Spleen (tissue), 11 donors: Measurements from ENCODE around the gene PRKG1. TPM values are rescaled to one million over a fixed set of nuclear protein-coding genes. Genes with fewer than 3 reads are reported as not detected.

Experiments
- DNase-seq: peaks from one replicate; pipeline ENCODE4 v3.0.0-alpha.2; 2020
- H3K27ac ChIP-seq, 8 donors: fragments of 200-600 bp; sonication (generic) in 7 of 8; 1 replicate in 4 of 8; 2 replicates in 4 of 8; pipeline versions ENCODE4 v1.5.0 to v1.8.0; 2016 to 2021; ENCODE audit warnings: inconsistent platforms in 4 of 8, mild to moderate bottlenecking in 4 of 8, moderate library complexity in 1 of 8
- H3K27me3 ChIP-seq, 7 donors: fragments of 200-600 bp; sonication (generic) in 6 of 7; replicated peaks in 1 of 7; 1 replicate in 4 of 7; 2 replicates in 3 of 7; pipeline versions ENCODE4 v1.5.0 to v1.8.0; 2016 to 2021; ENCODE audit warnings: inconsistent platforms in 3 of 7, mild to moderate bottlenecking in 1 of 7
- H3K36me3 ChIP-seq, 6 donors: fragments of 200-600 bp; sonication (generic) in 5 of 6; 1 replicate in 4 of 6; 2 replicates in 2 of 6; pipeline versions ENCODE4 v1.5.0 to v1.8.0; 2016 to 2021; ENCODE audit warnings: inconsistent platforms in 2 of 6
- H3K4me1 ChIP-seq, 6 donors: fragments of 200-600 bp; sonication (generic) in 5 of 6; 1 replicate in 3 of 6; 2 replicates in 3 of 6; pipeline versions ENCODE4 v1.5.0 to v1.8.0; 2016 to 2021; ENCODE audit warnings: inconsistent platforms in 3 of 6
- H3K4me3 ChIP-seq, 8 donors: fragments of 200-600 bp; sonication (generic) in 7 of 8; 1 replicate in 4 of 8; 2 replicates in 4 of 8; pipeline versions ENCODE4 v1.5.0 to v1.8.0; 2016 to 2021; ENCODE audit warnings: inconsistent platforms in 4 of 8, mild to moderate bottlenecking in 4 of 8, moderate library complexity in 2 of 8
- H3K9me3 ChIP-seq, 8 donors: fragments of 200-600 bp; sonication (generic) in 7 of 8; 1 replicate in 4 of 8; 2 replicates in 4 of 8; pipeline versions ENCODE4 v1.5.0 to v1.8.0; 2016 to 2021; ENCODE audit warnings: inconsistent platforms in 4 of 8
- POLR2A ChIP-seq, 3 donors: fragments of 450-650 bp; IDR thresholded peaks; one replicate each; pipeline ENCODE4 v1.5.1; 2017; ENCODE audit warnings: antibody characterized with exemption in 3 of 3, mild to moderate bottlenecking in 1 of 3
- POLR2AphosphoS5 ChIP-seq, 3 donors: sonication (generic); formaldehyde crosslinking; IDR thresholded peaks; one replicate each; pipeline ENCODE4 v1.5.1; 2017; ENCODE audit warnings: antibody characterized with exemption in 3 of 3
- WGBS, 5 donors: extraction: QIAGEN DNeasy Blood & Tissue Kit in 3 of 5; methylation state at CpG; one replicate each; pipeline versions ENCODE4 v1.1.5 to v1.1.7; 2013 to 2018; 5-methylcytosine and 5-hydroxymethylcytosine counted together
- intact Hi-C: fragments of 100-400 bp; cut with DNase I; formaldehyde crosslinking; loops from one replicate; pipeline ENCODE4 v1.15.0; 2023; ENCODE audit warnings: low total_unique reads
- polyA plus RNA-seq, 3 donors: library from polyadenylated mRNA; stranded (reverse); fragments of 200-250 nt; gene quantifications; one replicate each; pipeline ENCODE4 v1.2.1, GENCODE V29; 2013
- total RNA-seq, 7 donors: library from RNA; depleted of rRNA in 3 of 7; stranded (reverse); fragments of >200 nt in 3 of 7; fragmentation: NEBNext Ultra II Directional in 4 of 7; extraction: Animal tissue kit (Norgen Biotek cat#: 25700) in 4 of 7; gene quantifications; one replicate each; pipeline versions ENCODE4 v1.1.0 to v1.2.1, GENCODE V29; 2016 to 2021
- TF ChIP-seq, protein P1 (sequence below), 11 experiments: fragments of 200-600 bp in 7 of 11; fragments of 450-650 bp in 4 of 11; sonication (generic) in 4 of 11; IDR thresholded peaks in 8 of 11; conservative IDR thresholded peaks in 3 of 11; 1 replicate in 7 of 11; 2 replicates in 4 of 11; pipeline versions ENCODE4 v1.4.0 to v1.8.0; 2016 to 2021; ENCODE audit warnings: antibody characterized with exemption in 11 of 11, inconsistent platforms in 4 of 11, mild to moderate bottlenecking in 1 of 11
- donor health status: healthy with polysubstance abuse.
- donor health status: DM: no; HTN: no; CAD: no; lungs with moderate emphysema.
- donor health status: DM: no; HTN: no; CAD: no.
- donor health status: Bipolar disorder and iron deficiency.
- donor health status: healthy.
- donor health status: DM: no; HTN: no; CAD: no.
- donor health status: DM: yes; HTN: yes; CAD: no.

The PRKG1 gene
- total and polyA plus RNA-seq, 10 donors: 0.65 to 10.5 (median 7.2) TPM

GRCh38 chr10:52257692-52258075 lies 1183.4 kb downstream of the PRKG1 start:
- Histone ChIP-seq H3K27me3 (no peaks in the 10 kb centered on the region), H3K36me3 (no peaks in the 10 kb centered on the region), H3K4me3 (no peak overlapping the region), H3K27ac (no peak overlapping the region), H3K9me3 (no peaks in the 10 kb centered on the region), H3K4me1 (no peaks in the 10 kb centered on the region)
- TF ChIP-seq POLR2A (IDR thresholded peaks at IDR 0.05) (no peak), POLR2AphosphoS5 (IDR thresholded peaks at IDR 0.05) (no peak)
- TF ChIP-seq, protein P1, sequence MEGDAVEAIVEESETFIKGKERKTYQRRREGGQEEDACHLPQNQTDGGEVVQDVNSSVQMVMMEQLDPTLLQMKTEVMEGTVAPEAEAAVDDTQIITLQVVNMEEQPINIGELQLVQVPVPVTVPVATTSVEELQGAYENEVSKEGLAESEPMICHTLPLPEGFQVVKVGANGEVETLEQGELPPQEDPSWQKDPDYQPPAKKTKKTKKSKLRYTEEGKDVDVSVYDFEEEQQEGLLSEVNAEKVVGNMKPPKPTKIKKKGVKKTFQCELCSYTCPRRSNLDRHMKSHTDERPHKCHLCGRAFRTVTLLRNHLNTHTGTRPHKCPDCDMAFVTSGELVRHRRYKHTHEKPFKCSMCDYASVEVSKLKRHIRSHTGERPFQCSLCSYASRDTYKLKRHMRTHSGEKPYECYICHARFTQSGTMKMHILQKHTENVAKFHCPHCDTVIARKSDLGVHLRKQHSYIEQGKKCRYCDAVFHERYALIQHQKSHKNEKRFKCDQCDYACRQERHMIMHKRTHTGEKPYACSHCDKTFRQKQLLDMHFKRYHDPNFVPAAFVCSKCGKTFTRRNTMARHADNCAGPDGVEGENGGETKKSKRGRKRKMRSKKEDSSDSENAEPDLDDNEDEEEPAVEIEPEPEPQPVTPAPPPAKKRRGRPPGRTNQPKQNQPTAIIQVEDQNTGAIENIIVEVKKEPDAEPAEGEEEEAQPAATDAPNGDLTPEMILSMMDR (IDR thresholded peaks at IDR 0.05 in 8 of 11, conservative IDR thresholded peaks at IDR 0.05 in 3 of 11): no peak
- WGBS, 5 donors: 45 to 88% (median 69%) methylated on average over 1 of the region's 1 CpG
- DNase-seq: no peak
- intact Hi-C loops: no loop called here

- no peaks in the 10 kb centered on the region for H3K9me3 ChIP-seq
- DNase-seq: no peak
- intact Hi-C loops: no loop called here
- 93 to 98% (median 97%) methylated on average over 1 of the region's 1 CpG for WGBS, 5 donors
- H3K36me3 ChIP-seq: no peaks in the 10 kb centered on the region
- H3K4me3 ChIP-seq: no peak overlapping the region
- H3K27me3 ChIP-seq: no peaks in the 10 kb centered on the region
- no peak overlapping the region for H3K27ac ChIP-seq
- no peaks in the 10 kb centered on the region for H3K4me1 ChIP-seq
- no peak for TF ChIP-seq POLR2A (IDR thresholded peaks at IDR 0.05)
- no peak for TF ChIP-seq POLR2AphosphoS5 (IDR thresholded peaks at IDR 0.05)
- TF ChIP-seq, protein P1 (IDR thresholded peaks at IDR 0.05 in 8 of 11, conservative IDR thresholded peaks at IDR 0.05 in 3 of 11): no peak
Measured at GRCh38 chr10:52258799-52259425, 1184.6 kb downstream of the PRKG1 start.

DNA sequence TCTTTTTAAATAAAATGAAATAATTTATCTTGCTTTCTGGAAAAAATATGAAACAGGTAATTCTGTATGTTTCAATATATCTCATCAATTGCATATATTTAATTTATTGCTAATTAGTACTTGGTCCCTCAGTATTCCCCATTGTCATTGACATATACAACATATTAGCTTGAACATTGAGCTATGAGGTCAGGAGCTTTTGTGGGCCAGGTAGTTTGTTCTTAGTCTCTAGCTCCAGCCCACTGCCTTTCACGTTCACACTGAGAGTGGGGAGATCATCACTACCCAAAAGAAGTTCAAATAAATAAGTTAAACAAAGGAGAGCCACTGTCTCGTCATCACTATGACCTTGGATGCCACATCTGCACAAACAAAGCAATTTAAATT lies 1185.1 kb downstream of the PRKG1 start:
- no peak overlapping the region for H3K4me3 ChIP-seq
- no peaks in the 10 kb centered on the region for H3K36me3 ChIP-seq
- H3K9me3 ChIP-seq: no peaks in the 10 kb centered on the region
- intact Hi-C loops: no loop called here
- H3K27ac ChIP-seq: no peak overlapping the region
- H3K4me1 ChIP-seq: no peaks in the 10 kb centered on the region
- DNase-seq: no peak
- no peaks in the 10 kb centered on the region for H3K27me3 ChIP-seq
- 54 to 73% (median 63%) methylated on average over 2 of the region's 2 CpGs for WGBS, 5 donors
- TF ChIP-seq POLR2A (IDR thresholded peaks at IDR 0.05) (no peak), POLR2AphosphoS5 (IDR thresholded peaks at IDR 0.05) (no peak)
- TF ChIP-seq, protein P1 (IDR thresholded peaks at IDR 0.05 in 8 of 11, conservative IDR thresholded peaks at IDR 0.05 in 3 of 11): no peak

GRCh38 chr10:52261362-52261761 lies 1187.1 kb downstream of the PRKG1 start:
- Histone ChIP-seq H3K9me3 (no peaks in the 10 kb centered on the region), H3K4me3 (no peak overlapping the region), H3K27me3 (no peaks in the 10 kb centered on the region), H3K4me1 (no peaks in the 10 kb centered on the region), H3K36me3 (no peaks in the 10 kb centered on the region), H3K27ac (no peak overlapping the region)
- TF ChIP-seq POLR2A (IDR thresholded peaks at IDR 0.05) (no peak), POLR2AphosphoS5 (IDR thresholded peaks at IDR 0.05) (no peak)
- TF ChIP-seq, protein P1 (IDR thresholded peaks at IDR 0.05 in 8 of 11, conservative IDR thresholded peaks at IDR 0.05 in 3 of 11): no peak
- intact Hi-C loops: no loop called here
- 75 to 93% (median 85%) methylated on average over 1 of the region's 1 CpG for WGBS, 5 donors
- DNase-seq: no peak
